ENCODE measurements around the gene PALLD.

DNA sequence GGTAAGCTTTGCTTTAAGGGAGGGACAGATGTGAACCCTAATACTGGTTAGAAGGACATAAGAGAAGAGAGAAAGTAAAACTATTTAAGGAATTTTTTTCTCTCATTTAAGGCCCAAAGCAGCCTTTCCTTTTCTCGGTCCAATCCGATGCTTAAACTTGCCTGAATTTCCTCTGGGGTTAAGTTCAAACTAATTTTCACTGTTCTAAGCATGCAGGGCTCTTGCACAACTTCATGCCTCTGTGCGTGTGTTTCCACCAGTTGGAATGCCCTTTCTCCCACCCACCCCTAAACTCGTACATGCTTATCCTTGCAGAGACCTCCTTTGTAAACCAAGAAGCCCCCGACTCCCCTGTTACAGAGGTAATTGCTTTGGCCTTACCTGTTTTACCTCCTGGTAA is 308.5 kb downstream of the PALLD start:
- TF ChIP-seq CTCF (IDR thresholded peaks at IDR 0.05; ENCODE audit: low read length): no peak
- TF ChIP-seq EZH2 (IDR thresholded peaks at IDR 0.05; ENCODE audit: borderline replicate concordance, low read length): no peak
